H1 (cell line): ENCODE data around the gene CCDC92B. TPM values are rescaled to one million over a fixed set of nuclear protein-coding genes. Genes with fewer than 3 reads are reported as not detected.

Source experiments
- CTCF ChIA-PET: fragments of 300-600 bp; sonication (Branson Sonifier 250); formaldehyde crosslinking; loops from one replicate; lab custom pipeline; 2021; ENCODE audit not compliant: partially characterized antibody; lab: Charles Lee
- POLR2A ChIA-PET: fragments of 300-600 bp; sonication (Branson Sonifier 250); formaldehyde crosslinking; loops from one replicate; lab custom pipeline; 2021; ENCODE audit warnings: inconsistent platforms; ENCODE audit not compliant: partially characterized antibody; lab: Charles Lee
- DNase-seq, 2 experiments: peaks; one replicate each; pipeline versions ENCODE4 v3.0.0 to v3.0.0-alpha.2; 2010 to 2022; ENCODE audit warnings: low spot score in 2 of 2, low read depth in 1 of 2, mixed read lengths in 1 of 2
- FAIRE-seq: peaks from 2 replicates; lab custom pipeline; 2011; peaks lifted over from hg19 to GRCh38; lab: Jason Lieb, UNC
- H2AFZ ChIP-seq: 2 replicates; pipeline ENCODE4 v1.8.1; 2012; ENCODE audit warnings: low read length, inconsistent platforms
- H2AK5ac ChIP-seq: 2 replicates; pipeline ENCODE4 v1.6.1; 2013; ENCODE audit warnings: low read depth, low read length
- H2BK120ac ChIP-seq: replicated peaks from 2 replicates; pipeline ENCODE3; 2013; ENCODE audit warnings: low read depth, low read length, inconsistent platforms
- H2BK12ac ChIP-seq: 2 replicates; pipeline ENCODE4 v1.6.1; 2013; ENCODE audit warnings: low read depth, low read length
- H2BK15ac ChIP-seq: 2 replicates; pipeline ENCODE4 v1.6.1; 2013; ENCODE audit warnings: low read length
- H2BK20ac ChIP-seq: 2 replicates; pipeline ENCODE4 v1.6.1; 2013; ENCODE audit warnings: low read length
- H2BK5ac ChIP-seq: 2 replicates; pipeline ENCODE4 v1.6.1; 2013; ENCODE audit warnings: low read depth, low read length
- H3K14ac ChIP-seq: 2 replicates; pipeline ENCODE4 v1.6.1; 2013; ENCODE audit warnings: inconsistent platforms; ENCODE audit not compliant: insufficient read length
- H3K18ac ChIP-seq: 2 replicates; pipeline ENCODE4 v1.6.1; 2013; ENCODE audit warnings: low read length; ENCODE audit errors: extremely low read depth
- H3K23ac ChIP-seq: 2 replicates; pipeline ENCODE4 v1.6.1; 2013; ENCODE audit warnings: inconsistent platforms; ENCODE audit not compliant: insufficient read length
- H3K23me2 ChIP-seq: 2 replicates; pipeline ENCODE4 v1.6.1; 2013; ENCODE audit warnings: low read depth, low read length
- H3K27ac ChIP-seq: 2 replicates; pipeline ENCODE4 v1.6.1; 2011; ENCODE audit warnings: low read depth, low read length, inconsistent platforms
- H3K27me3 ChIP-seq, 4 experiments: replicated peaks in 1 of 4; 1 replicate in 1 of 4; 2 replicates in 3 of 4; pipeline versions ENCODE4 v1.6.1 to v1.8.1; 2011 to 2013; ENCODE audit warnings: low read length in 3 of 4, mild to moderate bottlenecking in 3 of 4, inconsistent platforms in 2 of 4, mixed read lengths in 2 of 4, moderate library complexity in 1 of 4; ENCODE audit not compliant: control insufficient read depth in 3 of 4, insufficient read depth in 3 of 4; ENCODE audit errors: extremely low read depth in 1 of 4
- H3K36me3 ChIP-seq, 4 experiments: 2 replicates each; pipeline versions ENCODE4 v1.6.1 to v1.8.1; 2011 to 2013; ENCODE audit warnings: mild to moderate bottlenecking in 4 of 4, low read length in 3 of 4, moderate library complexity in 2 of 4, control low read depth in 1 of 4, inconsistent platforms in 1 of 4; ENCODE audit not compliant: insufficient read depth in 4 of 4, control insufficient read depth in 2 of 4
- H3K4ac ChIP-seq: replicated peaks from 2 replicates; pipeline ENCODE3; 2013; ENCODE audit warnings: low read length, low read depth, mixed read lengths, inconsistent platforms; ENCODE audit not compliant: insufficient read length
- H3K4me1 ChIP-seq, 4 experiments: replicated peaks in 1 of 4; 1 replicate in 1 of 4; 2 replicates in 3 of 4; pipeline versions ENCODE4 v1.6.1 to v1.8.1; 2011 to 2013; ENCODE audit warnings: low read length in 3 of 4, inconsistent platforms in 2 of 4, mixed read lengths in 1 of 4; ENCODE audit not compliant: insufficient read depth in 4 of 4, control insufficient read depth in 3 of 4
- H3K4me2 ChIP-seq, 2 experiments: 2 replicates each; pipeline versions ENCODE4 v1.6.1 to v1.8.1; 2011 to 2013; ENCODE audit warnings: low read depth in 2 of 2, low read length in 2 of 2, control low read depth in 1 of 2, inconsistent platforms in 1 of 2, mild to moderate bottlenecking in 1 of 2; ENCODE audit not compliant: insufficient read depth in 1 of 2
- H3K4me3 ChIP-seq, 4 experiments: fragments of 200-600, 300-600 bp in 1 of 4; sonication (generic), shearing (Covaris generic), sonication (Bioruptor Twin) in 1 of 4; 2 replicates each; pipeline versions ENCODE4 v1.5.1 to v1.8.1; 2011 to 2016; ENCODE audit warnings: low read length in 4 of 4, low read depth in 3 of 4, control low read depth in 2 of 4, inconsistent platforms in 2 of 4, mild to moderate bottlenecking in 2 of 4, mixed read lengths in 1 of 4, moderate library complexity in 1 of 4; ENCODE audit not compliant: insufficient read depth in 2 of 4; ENCODE audit errors: extremely low read depth in 1 of 4
- H3K56ac ChIP-seq: replicated peaks from 2 replicates; pipeline ENCODE3; 2013; ENCODE audit warnings: low read depth, mild to moderate bottlenecking, mixed read lengths, low read length, inconsistent platforms; ENCODE audit not compliant: insufficient read length
- H3K79me1 ChIP-seq: 2 replicates; pipeline ENCODE4 v1.6.1; 2013; ENCODE audit warnings: low read depth, low read length, control low read depth
- H3K79me2 ChIP-seq, 2 experiments: 2 replicates each; pipeline versions ENCODE4 v1.6.1 to v1.8.1; 2012 to 2013; ENCODE audit warnings: low read length in 2 of 2, mild to moderate bottlenecking in 2 of 2, inconsistent platforms in 1 of 2; ENCODE audit not compliant: insufficient read depth in 2 of 2, control insufficient read depth in 1 of 2
- H3K9ac ChIP-seq, 4 experiments: replicated peaks in 1 of 4; 1 replicate in 1 of 4; 2 replicates in 3 of 4; pipeline versions ENCODE4 v1.6.1 to v1.8.1; 2011 to 2013; ENCODE audit warnings: low read depth in 3 of 4, low read length in 3 of 4, control low read depth in 2 of 4, mild to moderate bottlenecking in 2 of 4, moderate library complexity in 2 of 4, inconsistent platforms in 1 of 4; ENCODE audit errors: extremely low read depth in 1 of 4
- H3K9me3 ChIP-seq, 2 experiments: 2 replicates each; pipeline versions ENCODE4 v1.6.1 to v1.8.1; 2012 to 2013; ENCODE audit warnings: mild to moderate bottlenecking in 2 of 2, moderate library complexity in 2 of 2, control low read depth in 1 of 2, inconsistent platforms in 1 of 2, low read depth in 1 of 2, low read length in 1 of 2, mixed read lengths in 1 of 2; ENCODE audit not compliant: insufficient read depth in 2 of 2
- H4K20me1 ChIP-seq, 2 experiments: replicated peaks in 1 of 2; 2 replicates each; pipeline versions ENCODE3 to v1.8.1; 2011 to 2013; ENCODE audit warnings: inconsistent platforms in 2 of 2, low read length in 2 of 2, mild to moderate bottlenecking in 1 of 2; ENCODE audit not compliant: insufficient read depth in 2 of 2, control insufficient read depth in 1 of 2
- H4K5ac ChIP-seq: 2 replicates; pipeline ENCODE4 v1.6.1; 2013; ENCODE audit warnings: low read length, low read depth, mixed read lengths, inconsistent platforms; ENCODE audit not compliant: insufficient read length
- H4K8ac ChIP-seq: 2 replicates; pipeline ENCODE4 v1.8.0; 2013; ENCODE audit warnings: mild to moderate bottlenecking, moderate library complexity, low read length, inconsistent platforms; ENCODE audit not compliant: insufficient read depth; ENCODE audit errors: extremely low read depth
- H4K91ac ChIP-seq: replicated peaks from 2 replicates; pipeline ENCODE3; 2013; ENCODE audit warnings: low read length, mixed read lengths, inconsistent platforms; ENCODE audit not compliant: insufficient read length
- POLR2A ChIP-seq, 2 experiments: IDR thresholded peaks; 1 replicate in 1 of 2; 2 replicates in 1 of 2; pipeline ENCODE4 v1.6.1; 2011; ENCODE audit warnings: low read depth in 2 of 2, low read length in 2 of 2, mild to moderate bottlenecking in 2 of 2; ENCODE audit errors: control extremely low read depth in 1 of 2
- WGBS, 2 experiments: shearing (Covaris generic) in 1 of 2; methylation state at CpG; one replicate each; pipeline versions ENCODE4 v1.1.6 to v1.1.7; 2013 to 2015; ENCODE audit warnings: low lambda C conversion rate in 2 of 2, mixed read lengths in 2 of 2, inconsistent platforms in 1 of 2, low coverage in 1 of 2, missing lambda C conversion rate in 1 of 2; ENCODE audit not compliant: insufficient replicate concordance in 2 of 2, insufficient coverage in 1 of 2, insufficient read length in 1 of 2; ENCODE audit errors: extremely low coverage in 1 of 2, missing lambda C conversion rate in 1 of 2; 5-methylcytosine and 5-hydroxymethylcytosine counted together
- polyA plus RNA-seq, 7 experiments: library from polyadenylated mRNA; depleted of rRNA in 3 of 7; stranded (reverse) in 5 of 7; unstranded in 2 of 7; fragments of >200 nt in 5 of 7; fragments of 200-250 nt in 2 of 7; gene quantifications; 1 replicate in 5 of 7; 2 replicates in 1 of 7; 4 replicates in 1 of 7; pipeline versions ENCODE4 v1.2.1 to v1.2.3, GENCODE V29; 2011 to 2013; ENCODE audit warnings: missing spikeins in 2 of 7, mixed read lengths in 2 of 7
- total RNA-seq: library from RNA; stranded (reverse); fragmentation: NEBNext Ultra II Directional; extraction: Animal tissue kit (Norgen Biotek cat#: 25700); gene quantifications from 2 replicates; pipeline ENCODE4 v1.2.1, GENCODE V29; 2021

Gene CCDC92B
- total and polyA plus RNA-seq, 2 of the 8 experiments (the other 6 are each of a cell fraction or from before 2014, with no cell fraction given): 5.5 to 12.1 TPM

DNA sequence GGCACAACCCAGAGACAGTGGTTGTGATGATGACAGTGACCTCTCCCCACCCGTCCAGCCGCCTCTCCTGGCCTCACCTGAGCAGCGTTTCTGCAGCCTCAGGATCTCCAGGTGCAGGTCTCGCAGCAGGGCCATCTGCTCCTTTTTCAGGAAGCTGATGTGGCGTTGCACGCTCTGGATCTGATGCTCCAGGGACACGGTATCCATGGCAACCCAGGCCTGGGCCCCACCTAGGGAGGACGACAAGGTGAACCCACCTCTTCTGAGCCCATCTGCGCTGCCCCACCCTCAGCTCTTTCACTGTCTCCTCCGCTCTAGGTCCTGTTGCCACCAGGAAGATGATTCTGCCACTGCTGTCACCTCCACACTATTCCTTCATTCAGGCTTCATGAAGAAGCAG lies 14.5 kb downstream of the CCDC92B start:
- Histone ChIP-seq H2BK120ac (no peak overlapping the region), H3K23me2 (no peaks in the 10 kb centered on the region; the same call in 1 of the 2 replicates), H3K4me2 (no peak overlapping the region), H3K27me3 (no peaks in the 10 kb centered on the region), H3K4me3 (no peak overlapping the region), H4K5ac (no peak overlapping the region), H3K9me3 (no peaks in the 10 kb centered on the region), H2AK5ac (no peak overlapping the region), H2AFZ (no peak overlapping the region), H3K4ac (no peak overlapping the region), H3K27ac (no peak overlapping the region), H3K14ac (no peak overlapping the region), H2BK5ac (no peak overlapping the region), H2BK12ac (no peak overlapping the region), H3K18ac (no peak overlapping the region), H4K20me1 (peaks cover 2 to 3% of the 10 kb centered on the region in 2 experiments), H4K8ac (no peak overlapping the region), H4K91ac (no peak overlapping the region), H3K79me1 (no peaks in the 10 kb centered on the region), H3K36me3 (peaks cover 0 to 7% (median 1%) of the 10 kb centered on the region in 4 experiments; a peak in 3 of 8 replicates), H3K79me2 (no peaks in the 10 kb centered on the region), H3K4me1 (no peaks in the 10 kb centered on the region), H3K9ac (no peak overlapping the region), H2BK15ac (no peak overlapping the region), H2BK20ac (no peak overlapping the region), H3K23ac (no peak overlapping the region), H3K56ac (no peak overlapping the region)
- ChIA-PET CTCF (interaction anchor here (0.7 to 2.0 kb wide), 2 partner anchors 12 to 16 kb away, joined by 4 to 6 read pairs; no protein-coding TSS in a partner anchor), POLR2A (interaction anchor here (1.4 to 1.5 kb wide), 2 partner anchors 10 to 24 kb away, joined by 3 to 6 read pairs; no protein-coding TSS in a partner anchor)
- 90% methylated on average over 10 of the region's 10 CpGs; no CpG with 5 or more reads in 1 of the 2 experiments for WGBS, 2 experiments
- no peak for DNase-seq
- TF ChIP-seq POLR2A (IDR thresholded peaks at IDR 0.05; ENCODE audit: control extremely low read depth in 1 of 2, low read depth in 2 of 2, low read length in 2 of 2): no peak
- FAIRE-seq: no peak
